Activated naive CD4-positive, alpha-beta T cell (primary cell): ENCODE measurements around the gene PTPRN2.
"Not testable (repeated sequence)": the region's sequence is repeated elsewhere in the genome, so short reads cannot be mapped to it uniquely, and the experiment has no call there.

Source experiments
- DNase-seq, 4 experiments: peaks; one replicate each; lab custom pipeline; 2025; lab: John Stamatoyannopoulos, UW

The PTPRN2 gene

GRCh38 chr7:158516524-158516923, 71.1 kb downstream of the PTPRN2 start:
- no peak for DNase-seq

DNA sequence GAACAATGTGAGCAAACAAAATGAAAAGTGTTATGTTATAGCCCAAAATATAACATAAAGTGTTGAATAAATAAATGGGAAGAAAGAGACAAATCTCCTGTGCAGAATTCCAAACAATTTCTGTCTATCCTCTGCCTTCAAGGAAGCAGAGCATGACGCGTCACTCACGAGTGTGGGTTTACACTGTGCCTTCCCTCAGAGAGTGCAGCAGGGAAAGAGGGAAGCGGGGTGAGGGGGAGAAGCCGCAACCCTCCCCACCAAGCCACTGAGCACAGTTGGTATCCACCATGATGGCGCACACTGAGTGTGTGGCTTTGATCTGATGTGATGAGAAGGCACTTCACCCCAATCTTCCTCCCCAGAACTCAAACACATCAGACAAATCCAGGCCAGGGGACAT, 74.8 kb downstream of the PTPRN2 start:
- no peak for DNase-seq

DNA sequence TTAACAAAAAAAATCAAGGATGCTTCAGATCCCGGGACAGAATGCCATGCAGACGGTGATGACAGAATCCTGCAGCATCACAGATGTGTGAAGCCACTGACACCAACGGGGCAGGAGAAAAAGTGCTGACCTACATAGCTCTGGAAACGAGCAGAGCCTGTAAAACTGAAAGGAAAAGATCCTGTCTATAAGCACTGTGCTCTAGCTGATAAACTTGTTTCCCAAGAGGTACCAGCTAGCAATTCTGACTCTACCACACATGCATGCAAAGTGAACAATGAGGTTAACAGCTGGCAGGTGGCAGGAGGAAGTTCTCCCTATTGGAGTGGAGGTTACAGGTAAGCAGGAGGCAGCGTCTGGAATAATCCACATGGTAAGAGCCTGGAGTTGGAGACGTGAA, 75.6 kb downstream of the PTPRN2 start:
- DNase-seq = no peak

DNA sequence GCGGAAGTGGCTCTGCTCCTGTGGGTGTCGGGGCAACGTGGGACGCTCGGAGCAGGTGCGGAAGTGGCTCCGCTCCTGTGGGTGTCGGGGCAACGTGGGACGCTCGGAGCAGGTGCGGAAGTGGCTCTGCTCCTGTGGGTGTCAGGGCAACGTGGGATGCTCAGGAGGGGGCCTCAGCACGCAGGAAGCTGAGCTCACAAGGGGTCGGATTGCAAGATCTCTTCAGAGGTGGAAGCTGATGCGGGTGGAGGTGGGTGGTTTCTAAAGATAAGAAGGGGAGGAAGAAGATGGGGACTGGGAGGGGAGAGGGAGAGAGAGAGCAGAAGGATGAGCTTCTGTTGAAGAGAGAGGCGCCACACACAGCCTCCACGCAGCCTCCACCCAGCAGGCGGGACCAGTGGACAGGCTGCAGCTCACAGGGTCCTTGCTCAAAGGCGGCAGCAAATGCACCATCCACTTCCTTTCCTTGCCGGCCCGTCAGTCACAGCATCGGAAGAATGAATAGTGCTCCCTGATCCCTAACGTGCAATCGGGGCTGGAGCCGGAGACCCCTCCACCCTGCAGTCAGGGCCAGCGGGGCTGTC, 78.7 kb downstream of the PTPRN2 start:
- no peak for DNase-seq

GRCh38 chr7:158508321-158508720, 79.3 kb downstream of the PTPRN2 start:
- not testable (repeated sequence) for DNase-seq

- no peak for DNase-seq
These were observed 79.7 kb downstream of the PTPRN2 start for GRCh38 chr7:158507917-158508316.

DNA sequence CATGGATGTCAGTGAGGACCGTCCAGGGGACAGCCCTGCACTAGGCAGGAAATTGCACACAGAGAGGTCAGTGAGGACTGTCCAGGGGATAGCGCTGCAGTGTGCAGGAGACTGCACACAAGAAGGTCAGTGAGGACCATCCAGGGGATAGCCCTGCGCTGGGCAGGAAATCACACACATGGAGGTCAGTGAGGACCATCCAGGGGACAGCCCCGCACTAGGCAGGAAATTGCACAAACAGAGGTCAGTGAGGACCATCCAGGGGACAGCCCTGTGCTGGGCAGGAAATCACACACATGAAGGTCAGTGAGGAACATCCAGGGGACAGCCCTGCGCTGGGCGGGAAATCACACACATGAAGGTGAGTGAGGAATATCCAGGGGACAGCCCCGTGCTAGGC, 80.4 kb downstream of the PTPRN2 start:
- not testable (repeated sequence) for DNase-seq

- no peak for DNase-seq
These were observed 81.0 kb downstream of the PTPRN2 start for GRCh38 chr7:158506626-158507025.

- DNase-seq = no peak
These were observed 81.9 kb downstream of the PTPRN2 start for GRCh38 chr7:158505683-158506082.

DNA sequence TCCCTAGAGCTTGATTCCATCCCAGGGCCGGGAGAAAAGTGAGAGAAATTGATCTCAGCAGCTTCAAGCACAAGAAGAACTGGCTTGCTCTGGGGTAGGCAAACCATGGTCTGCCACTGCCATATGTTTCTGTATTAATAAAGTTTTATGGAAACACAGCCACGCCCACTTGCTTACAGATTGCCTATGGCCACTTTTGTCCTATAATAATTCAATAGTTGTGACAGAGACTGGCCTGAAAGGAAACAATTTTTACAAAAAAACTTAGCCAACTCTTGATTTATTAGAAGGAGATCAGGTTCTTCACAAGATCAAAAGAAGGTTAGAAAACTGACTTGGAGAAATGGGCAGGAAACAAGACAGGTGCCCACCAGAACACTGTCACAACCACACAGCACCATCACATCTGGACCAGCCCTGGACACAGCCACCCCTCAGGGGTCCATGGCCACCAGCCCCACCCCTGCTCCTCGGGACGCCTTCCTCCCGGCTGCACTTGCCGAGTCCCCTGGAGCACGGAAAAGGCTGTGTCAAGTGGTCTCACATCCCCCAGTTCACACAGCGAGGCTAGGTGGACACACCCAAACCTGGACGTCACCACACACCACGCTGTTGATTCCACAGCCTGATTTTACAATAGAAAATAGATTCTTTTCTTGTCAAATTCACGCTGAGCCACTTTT, 85.4 kb downstream of the PTPRN2 start:
- DNase-seq = no peak

DNA sequence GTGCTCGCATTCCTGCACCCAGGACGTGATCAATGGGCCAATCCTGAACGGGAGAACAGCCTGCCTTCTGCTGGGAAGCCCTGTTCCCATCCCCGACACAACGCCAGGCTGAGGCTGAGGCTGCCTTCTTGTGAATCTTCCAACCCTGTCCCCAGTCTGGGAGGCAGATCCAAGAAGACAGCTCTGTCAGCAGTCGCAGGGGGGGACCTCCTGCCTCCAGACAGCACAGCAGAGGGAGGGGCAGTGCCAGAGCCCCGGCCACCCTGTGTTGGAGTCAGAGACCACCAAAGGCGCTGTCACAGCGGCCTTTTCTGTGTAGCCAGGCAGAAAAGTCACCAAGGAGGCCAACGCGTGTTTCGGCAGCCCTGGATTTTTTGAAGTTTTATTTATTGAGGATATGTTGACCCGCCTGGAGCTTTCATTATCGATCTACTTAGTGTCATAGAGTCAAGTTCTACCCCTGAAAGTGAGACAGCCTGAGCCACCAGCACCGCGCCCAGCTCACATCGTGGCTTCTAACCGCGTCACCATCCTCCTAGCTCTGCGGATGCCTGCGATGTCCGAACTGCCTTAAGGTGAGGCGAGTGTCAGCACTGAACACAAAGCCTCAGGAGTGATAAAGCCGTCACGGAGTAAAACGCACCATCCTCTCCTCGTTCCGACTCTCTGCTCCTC, 86.1 kb downstream of the PTPRN2 start:
- DNase-seq = no peak

GRCh38 chr7:158500651-158501052, 87.0 kb downstream of the PTPRN2 start:
- DNase-seq = no peak

DNA sequence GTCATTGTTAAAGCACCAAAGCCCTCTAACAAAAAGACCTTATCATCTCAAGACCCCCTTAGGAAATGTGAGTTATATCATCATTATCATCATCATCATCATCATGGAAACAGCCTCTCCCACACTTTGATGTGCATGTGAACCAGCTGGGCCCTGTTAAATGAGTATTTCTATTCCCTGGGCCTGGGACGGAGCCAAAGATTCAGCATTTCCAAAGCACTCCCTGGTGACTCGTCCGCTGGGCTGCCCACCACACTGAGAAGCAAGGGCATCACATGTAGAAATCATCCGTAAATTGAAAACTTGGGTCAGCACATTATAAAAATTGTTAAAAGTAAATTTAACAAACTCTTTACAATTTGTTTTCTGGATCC, 88.6 kb downstream of the PTPRN2 start:
- no peak for DNase-seq

DNA sequence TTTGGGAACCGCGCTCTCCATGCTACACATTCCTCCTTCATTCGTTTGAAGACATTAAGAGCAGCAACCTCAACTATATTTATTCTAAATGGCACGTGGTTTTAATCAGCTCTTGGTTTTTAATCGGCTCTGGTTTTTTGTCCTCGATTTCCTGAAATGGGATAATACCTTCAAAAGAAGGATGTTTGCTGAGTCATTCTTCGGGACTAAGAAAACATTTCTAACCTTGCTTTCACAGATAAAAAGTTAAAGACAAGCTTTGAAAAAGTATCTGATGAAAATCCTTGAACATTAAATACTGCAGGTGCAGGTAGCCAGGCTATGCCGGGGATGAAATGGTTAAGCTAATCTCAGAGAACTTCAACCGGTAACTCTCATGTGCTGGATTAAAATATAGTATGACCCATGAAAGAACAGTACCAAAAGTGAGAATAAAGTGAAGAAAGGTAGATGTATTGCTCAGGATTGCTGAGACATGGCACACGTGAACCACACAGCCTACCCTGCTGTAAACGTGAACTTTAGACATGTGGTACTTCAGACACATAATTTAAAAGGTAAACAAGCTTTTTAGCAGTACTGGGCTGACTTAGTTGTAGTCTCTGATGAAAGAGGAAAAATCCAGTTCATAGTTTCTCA, 89.1 kb downstream of the PTPRN2 start:
- DNase-seq = no peak

DNA sequence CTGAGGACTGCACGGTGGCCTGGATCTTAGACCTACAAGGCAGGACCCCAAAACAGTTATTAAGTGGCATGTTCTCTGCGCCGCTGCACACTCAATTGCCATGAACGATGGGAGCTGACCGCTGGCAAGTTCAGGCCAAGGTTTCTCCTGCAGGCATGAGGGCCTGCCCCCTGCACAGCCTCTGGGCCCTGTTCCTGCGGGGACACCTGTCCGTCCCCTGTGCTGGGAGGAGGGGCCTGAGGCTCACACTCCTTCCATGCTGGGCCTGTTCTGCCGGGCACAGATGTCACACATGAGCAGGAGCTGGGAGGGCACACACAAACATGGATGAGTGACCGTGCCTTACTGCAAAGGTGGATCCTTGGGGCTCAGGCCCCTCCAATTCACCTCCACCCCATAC, 90.0 kb downstream of the PTPRN2 start:
- no peak for DNase-seq

DNA sequence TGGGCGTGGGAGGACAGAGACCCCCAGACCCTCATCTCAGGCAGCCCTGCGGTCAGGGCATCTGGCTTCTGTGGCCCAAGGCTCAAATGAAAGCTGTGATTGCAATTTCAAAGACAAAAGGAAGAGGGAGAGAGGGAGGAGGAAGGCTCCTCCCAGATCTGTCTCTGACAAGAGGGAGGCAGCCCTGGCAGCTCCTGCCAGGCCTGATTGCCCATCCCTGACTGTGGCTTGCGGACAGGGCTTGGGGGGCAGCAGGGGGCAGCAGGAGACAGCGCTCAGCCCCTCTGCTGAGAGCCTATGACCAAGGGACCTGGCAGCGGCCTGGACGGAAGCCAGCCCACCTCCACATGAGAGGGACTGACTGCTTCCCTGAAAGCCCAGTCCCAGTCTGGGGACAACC, 91.8 kb downstream of the PTPRN2 start:
- DNase-seq = no peak

- DNase-seq = no peak
These were observed 92.4 kb downstream of the PTPRN2 start for GRCh38 chr7:158495216-158495615.

DNA sequence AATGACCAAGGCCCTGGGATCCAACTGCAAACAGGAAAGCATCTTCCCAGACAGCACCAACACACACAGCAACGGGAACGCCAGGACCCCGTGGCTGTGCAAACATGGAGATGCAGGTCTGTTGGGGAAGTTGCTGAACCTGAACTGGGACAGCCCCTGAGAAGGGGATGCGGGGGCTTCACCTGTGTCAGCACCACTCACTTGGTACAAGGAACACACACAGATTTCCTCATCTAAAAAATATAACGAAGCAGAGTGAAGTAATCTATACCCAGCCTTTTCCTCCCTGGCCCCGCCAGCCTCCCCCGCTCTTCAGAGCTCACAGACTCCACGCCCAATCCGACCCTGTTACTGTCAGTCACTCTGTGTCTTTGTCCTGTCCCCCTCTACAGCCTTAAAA, 93.0 kb downstream of the PTPRN2 start:
- DNase-seq = no peak

- DNase-seq = no peak
These were observed 93.4 kb downstream of the PTPRN2 start for GRCh38 chr7:158494162-158494586.

DNA sequence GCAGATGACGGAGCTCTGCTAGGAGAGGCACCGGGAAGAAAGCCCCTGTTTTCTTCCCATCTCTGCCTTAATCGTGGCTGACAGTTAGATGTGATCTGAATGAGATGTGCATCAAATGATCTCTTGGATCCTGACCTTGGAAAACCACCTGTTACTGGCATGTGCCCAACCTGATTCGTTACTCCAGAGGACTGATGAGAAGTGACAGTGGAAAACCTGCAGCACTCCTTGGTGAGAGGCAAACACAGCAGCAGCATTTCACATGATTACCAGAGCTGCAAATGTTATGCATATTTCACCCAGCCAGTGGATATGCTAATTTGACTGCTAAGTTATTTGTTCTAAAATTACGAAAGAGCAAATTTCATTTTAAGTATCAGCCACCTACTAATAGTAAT, 95.3 kb downstream of the PTPRN2 start:
- DNase-seq = no peak

GRCh38 chr7:158491094-158491493, 96.5 kb downstream of the PTPRN2 start:
- DNase-seq = no peak

GRCh38 chr7:158490171-158490782, 97.3 kb downstream of the PTPRN2 start:
- no peak for DNase-seq
